ENCODE measurements around the gene NSFL1C.

DNA sequence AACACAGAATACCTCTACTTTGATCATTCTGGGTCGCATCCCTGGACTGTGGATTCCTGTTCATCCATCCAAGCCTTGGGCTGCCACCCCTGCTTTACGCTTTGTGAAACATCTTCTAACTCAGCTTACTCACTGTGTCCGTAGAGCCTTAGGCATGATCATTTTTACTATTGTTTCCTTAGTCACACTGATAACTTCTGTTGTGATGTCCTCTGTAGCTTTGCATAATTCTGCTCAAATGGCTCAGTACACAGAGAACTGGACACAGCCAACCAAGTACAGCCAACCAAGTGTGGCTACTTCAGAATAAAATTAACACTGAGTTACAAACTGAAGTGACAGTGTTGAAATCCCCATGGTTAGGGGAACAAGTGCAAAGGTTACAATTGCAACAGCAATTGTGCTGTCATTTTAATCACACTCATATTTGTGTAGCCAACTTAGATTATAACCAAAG, 65.2 kb downstream of the NSFL1C start:
- TF ChIP-seq CTCF (IDR thresholded peaks at IDR 0.05; ENCODE audit: insufficient read depth, low read length, poor library complexity, severe bottlenecking) = no peak
- no peak for TF ChIP-seq EZH2phosphoT487 (conservative IDR thresholded peaks at IDR 0.05; ENCODE audit: low read length)

Data from SU-DHL-6 (cell line).